ENCODE results near the gene CHRNA4. TPM values are rescaled to one million over a fixed set of nuclear protein-coding genes. Genes with fewer than 3 reads are reported as not detected.
"Not testable (repeated sequence)": the region's sequence is repeated elsewhere in the genome, so short reads cannot be mapped to it uniquely, and the experiment has no call there.

Gene CHRNA4
- total RNA-seq, 4 donors from 2014 or later: 0.20 TPM; not detected in 3

DNA sequence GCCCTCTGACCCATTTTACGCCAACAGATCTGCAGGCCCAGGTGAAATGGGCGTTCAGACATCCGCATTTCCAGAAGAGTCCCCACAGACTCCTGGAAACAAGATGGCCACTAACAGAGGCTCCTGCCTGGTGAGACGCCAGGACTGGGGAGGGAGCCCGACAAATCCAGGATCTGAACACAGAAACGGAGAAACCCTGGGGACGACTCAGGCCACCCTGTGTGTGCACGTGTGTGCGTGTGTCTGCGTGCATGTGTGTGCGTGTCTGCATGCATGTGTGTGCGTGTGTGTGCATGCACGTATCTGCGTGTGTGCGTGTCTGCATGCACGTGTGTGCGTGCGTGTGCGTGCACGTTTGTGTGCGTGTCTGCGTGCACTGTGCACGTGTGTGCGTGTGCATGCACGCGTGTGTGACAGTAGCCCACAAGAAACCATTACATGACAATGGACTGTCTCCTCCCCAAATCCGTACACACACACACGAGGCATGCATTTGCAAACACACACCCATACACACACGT is 24.9 kb downstream of the CHRNA4 start:
- Histone ChIP-seq H3K27me3 (peaks cover 40% of the 10 kb centered on the region), H3K27ac (no peak overlapping the region), H3K9me3 (no peaks in the 10 kb centered on the region), H3K4me3 (no peak overlapping the region), H3K36me3 (no peaks in the 10 kb centered on the region), H3K4me1 (no peaks in the 10 kb centered on the region)
- TF ChIP-seq POLR2A (IDR thresholded peaks at IDR 0.05): no peak
- no peak for TF ChIP-seq POLR2AphosphoS5 (IDR thresholded peaks at IDR 0.05)
- no peak for TF ChIP-seq CTCF (IDR thresholded peaks at IDR 0.05)
- TF ChIP-seq EP300 (IDR thresholded peaks at IDR 0.05; ENCODE audit: low read depth): no peak
- no peak for DNase-seq
- intact Hi-C loops (cut with DNase I; ENCODE audit: low total_unique reads): no loop called here
- in situ Hi-C loops (cut with MboI; ENCODE audit: low pct_ligation_motif_present in 1 of 4, low pct_unique_long_range_greater_than_20kb in 1 of 4, low sequenced_read_pairs in 3 of 4): no loop called here
- 88% methylated on average over 29 of the region's 29 CpGs; no CpG with 5 or more reads in 1 of the 2 donors for WGBS, 2 donors (ENCODE audit: low coverage in 1 of 2)

DNA sequence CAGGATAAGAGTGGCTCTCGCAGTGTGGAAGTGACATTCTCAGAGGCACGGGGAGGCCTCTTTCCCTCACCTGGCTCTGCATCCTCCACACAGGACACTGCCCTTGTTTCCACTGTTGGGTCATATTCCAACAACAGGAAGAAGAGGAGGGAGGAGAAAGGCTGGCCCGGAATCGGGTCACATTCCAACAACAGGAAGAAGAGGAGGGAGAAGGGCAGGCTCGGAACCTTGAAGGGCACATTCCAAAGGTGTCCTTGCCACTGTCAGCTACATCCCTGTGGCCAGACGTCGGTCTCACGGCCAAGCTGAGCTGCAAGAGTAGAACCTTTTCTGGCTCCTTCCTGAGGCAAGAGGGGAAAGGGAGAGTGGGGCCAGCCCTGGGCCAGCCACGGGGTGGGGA is 25.4 kb downstream of the CHRNA4 start:
- H3K27me3 ChIP-seq: peaks cover 40% of the 10 kb centered on the region
- 68% methylated on average over 9 of the region's 9 CpGs; no CpG with 5 or more reads in 1 of the 2 donors for WGBS, 2 donors (ENCODE audit: low coverage in 1 of 2)
- no peak for TF ChIP-seq EP300 (IDR thresholded peaks at IDR 0.05; ENCODE audit: low read depth)
- no peak for TF ChIP-seq CTCF (IDR thresholded peaks at IDR 0.05)
- no peak for TF ChIP-seq POLR2A (IDR thresholded peaks at IDR 0.05)
- no peak for TF ChIP-seq POLR2AphosphoS5 (IDR thresholded peaks at IDR 0.05)
- H3K4me1 ChIP-seq: no peaks in the 10 kb centered on the region
- intact Hi-C loops (cut with DNase I; ENCODE audit: low total_unique reads) (no loop called here), in situ Hi-C loops (cut with MboI; ENCODE audit: low pct_ligation_motif_present in 1 of 4, low pct_unique_long_range_greater_than_20kb in 1 of 4, low sequenced_read_pairs in 3 of 4) (no loop called here)
- no peak overlapping the region for H3K4me3 ChIP-seq
- no peak overlapping the region for H3K27ac ChIP-seq
- no peaks in the 10 kb centered on the region for H3K9me3 ChIP-seq
- DNase-seq: no peak
- no peaks in the 10 kb centered on the region for H3K36me3 ChIP-seq

DNA sequence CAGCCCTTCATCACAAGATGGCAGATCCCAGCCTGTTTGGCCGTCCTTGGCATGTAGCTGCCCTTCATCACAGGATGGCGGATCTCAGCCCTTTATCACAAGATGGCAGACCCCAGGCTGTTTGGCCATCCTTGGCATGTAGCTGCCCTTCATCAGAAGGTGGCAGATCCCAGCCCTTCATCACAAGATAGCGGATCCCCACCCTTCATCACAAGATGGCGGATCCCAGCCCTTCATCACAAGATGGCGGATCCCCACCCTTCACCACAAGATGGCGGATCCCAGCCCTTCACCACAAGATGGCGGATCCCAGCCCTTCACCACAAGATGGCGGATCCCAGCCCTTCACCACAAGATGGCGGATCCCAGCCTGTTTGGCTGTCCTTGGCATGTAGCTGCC is 26.1 kb downstream of the CHRNA4 start:
- H3K36me3 ChIP-seq; DNase-seq; H3K9me3 ChIP-seq; in situ Hi-C loops (cut with MboI; ENCODE audit: low pct_ligation_motif_present in 1 of 4, low pct_unique_long_range_greater_than_20kb in 1 of 4, low sequenced_read_pairs in 3 of 4); H3K4me1 ChIP-seq; intact Hi-C loops (cut with DNase I; ENCODE audit: low total_unique reads); H3K4me3 ChIP-seq; H3K27ac ChIP-seq: not testable (repeated sequence)
- 91% methylated on average over 9 of the region's 9 CpGs; no CpG with 5 or more reads in 1 of the 2 donors for WGBS, 2 donors (ENCODE audit: low coverage in 1 of 2)
- H3K27me3 ChIP-seq: peaks cover 40% of the 10 kb centered on the region

DNA sequence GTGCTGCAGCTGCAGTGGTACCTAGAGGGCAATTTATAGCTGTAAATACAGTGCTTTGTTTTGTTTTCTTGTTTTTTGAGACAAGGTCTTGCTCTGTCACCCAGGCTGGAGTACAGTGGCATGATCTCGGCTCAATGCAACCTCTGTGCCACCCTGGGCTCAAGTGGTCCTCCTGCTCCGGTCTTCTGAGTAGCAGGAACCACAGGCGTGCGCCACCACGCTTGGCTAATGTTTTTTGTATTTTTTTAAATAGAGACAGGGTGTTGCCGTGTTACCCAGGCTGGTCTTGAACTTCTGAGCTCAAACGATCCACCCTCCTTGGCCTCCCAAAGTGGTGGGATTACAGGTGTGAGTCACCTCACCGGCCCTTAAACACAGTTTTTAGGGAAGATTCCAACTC is 26.8 kb downstream of the CHRNA4 start:
- in situ Hi-C loops (cut with MboI; ENCODE audit: low pct_ligation_motif_present in 1 of 4, low pct_unique_long_range_greater_than_20kb in 1 of 4, low sequenced_read_pairs in 3 of 4) (no loop called here), intact Hi-C loops (cut with DNase I; ENCODE audit: low total_unique reads) (no loop called here)
- peaks cover 42% of the 10 kb centered on the region for H3K27me3 ChIP-seq
- no peak for DNase-seq
- H3K4me1 ChIP-seq: no peaks in the 10 kb centered on the region
- no peak overlapping the region for H3K27ac ChIP-seq
- TF ChIP-seq POLR2A (IDR thresholded peaks at IDR 0.05): no peak
- no peak for TF ChIP-seq EP300 (IDR thresholded peaks at IDR 0.05; ENCODE audit: low read depth)
- no peak for TF ChIP-seq CTCF (IDR thresholded peaks at IDR 0.05)
- no peak for TF ChIP-seq POLR2AphosphoS5 (IDR thresholded peaks at IDR 0.05)
- H3K9me3 ChIP-seq: no peaks in the 10 kb centered on the region
- H3K36me3 ChIP-seq: no peaks in the 10 kb centered on the region
- 60 to 80% methylated on average over 3 to 8 of the region's 8 CpGs for WGBS, 2 donors (ENCODE audit: low coverage in 1 of 2)
- H3K4me3 ChIP-seq: no peak overlapping the region

DNA sequence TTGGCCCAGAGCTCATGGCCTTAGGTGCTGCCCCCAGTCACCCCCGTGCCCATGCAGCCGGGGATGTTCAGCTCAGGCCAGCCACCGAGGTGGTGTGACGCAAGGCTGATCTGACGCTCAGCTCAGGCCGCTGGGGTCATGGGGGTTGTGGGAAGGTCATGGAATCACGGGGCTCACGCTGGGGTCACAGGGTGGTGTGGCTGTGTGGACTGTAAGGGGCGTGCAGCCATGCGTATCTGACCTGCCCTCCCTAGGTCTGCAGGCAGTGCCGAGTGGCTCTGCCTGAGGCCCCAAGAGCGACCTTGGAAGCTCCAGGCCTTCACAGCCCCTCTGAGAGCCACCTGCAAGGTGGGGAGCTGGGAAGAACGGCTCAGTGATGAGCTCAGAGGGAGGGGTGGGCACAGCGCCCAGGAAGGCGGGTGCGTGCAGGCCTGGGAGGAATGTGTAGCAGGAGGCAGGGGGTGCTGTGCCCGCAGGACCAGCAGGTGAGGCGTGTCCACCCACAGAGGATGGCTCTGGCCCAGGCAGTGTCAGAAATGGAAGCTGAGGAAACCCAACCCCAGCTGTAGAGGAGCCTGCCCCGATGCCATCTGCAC is 27.8 kb downstream of the CHRNA4 start:
- WGBS, 2 donors (ENCODE audit: low coverage in 1 of 2): 76% methylated on average over 19 of the region's 19 CpGs; no CpG with 5 or more reads in 1 of the 2 donors
- H3K27ac ChIP-seq: no peak overlapping the region
- no peak for DNase-seq
- no peak overlapping the region for H3K4me3 ChIP-seq
- peaks cover 46% of the 10 kb centered on the region for H3K27me3 ChIP-seq
- in situ Hi-C loops (cut with MboI; ENCODE audit: low pct_ligation_motif_present in 1 of 4, low pct_unique_long_range_greater_than_20kb in 1 of 4, low sequenced_read_pairs in 3 of 4) (no loop called here), intact Hi-C loops (cut with DNase I; ENCODE audit: low total_unique reads) (no loop called here)
- TF ChIP-seq EP300 (IDR thresholded peaks at IDR 0.05; ENCODE audit: low read depth) (no peak), POLR2AphosphoS5 (IDR thresholded peaks at IDR 0.05) (no peak), CTCF (IDR thresholded peaks at IDR 0.05) (no peak), POLR2A (IDR thresholded peaks at IDR 0.05) (no peak)
- H3K4me1 ChIP-seq: no peaks in the 10 kb centered on the region
- no peaks in the 10 kb centered on the region for H3K9me3 ChIP-seq
- no peaks in the 10 kb centered on the region for H3K36me3 ChIP-seq
